ENCODE results near the gene STEAP3. TPM values are rescaled to one million over a fixed set of nuclear protein-coding genes. Genes with fewer than 3 reads are reported as not detected.

The STEAP3 gene
- total RNA-seq, 4 donors from 2014 or later, result 2.5 to 5.9 (median 5.2) TPM

GRCh38 chr2:119180892-119181291 lies 42.7 kb upstream of the STEAP3 start:
- H3K27ac ChIP-seq (replicated peaks in 1 of 4), result no peak overlapping the region
- no peaks in the 10 kb centered on the region for H3K36me3 ChIP-seq
- DNase-seq (ENCODE audit: extremely low spot score), result no peak
- TF ChIP-seq EP300 (IDR thresholded peaks at IDR 0.05) (no peak), POLR2A (IDR thresholded peaks at IDR 0.05; ENCODE audit: low read depth) (no peak), POLR2AphosphoS5 (IDR thresholded peaks at IDR 0.05) (no peak)
- TF ChIP-seq, protein P1, sequence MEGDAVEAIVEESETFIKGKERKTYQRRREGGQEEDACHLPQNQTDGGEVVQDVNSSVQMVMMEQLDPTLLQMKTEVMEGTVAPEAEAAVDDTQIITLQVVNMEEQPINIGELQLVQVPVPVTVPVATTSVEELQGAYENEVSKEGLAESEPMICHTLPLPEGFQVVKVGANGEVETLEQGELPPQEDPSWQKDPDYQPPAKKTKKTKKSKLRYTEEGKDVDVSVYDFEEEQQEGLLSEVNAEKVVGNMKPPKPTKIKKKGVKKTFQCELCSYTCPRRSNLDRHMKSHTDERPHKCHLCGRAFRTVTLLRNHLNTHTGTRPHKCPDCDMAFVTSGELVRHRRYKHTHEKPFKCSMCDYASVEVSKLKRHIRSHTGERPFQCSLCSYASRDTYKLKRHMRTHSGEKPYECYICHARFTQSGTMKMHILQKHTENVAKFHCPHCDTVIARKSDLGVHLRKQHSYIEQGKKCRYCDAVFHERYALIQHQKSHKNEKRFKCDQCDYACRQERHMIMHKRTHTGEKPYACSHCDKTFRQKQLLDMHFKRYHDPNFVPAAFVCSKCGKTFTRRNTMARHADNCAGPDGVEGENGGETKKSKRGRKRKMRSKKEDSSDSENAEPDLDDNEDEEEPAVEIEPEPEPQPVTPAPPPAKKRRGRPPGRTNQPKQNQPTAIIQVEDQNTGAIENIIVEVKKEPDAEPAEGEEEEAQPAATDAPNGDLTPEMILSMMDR (IDR thresholded peaks at IDR 0.05), result no peak
- intact Hi-C loops (cut with DNase I), result no loop called here
- H3K4me1 ChIP-seq, result no peaks in the 10 kb centered on the region
- H3K4me3 ChIP-seq, result no peak overlapping the region
- no peaks in the 10 kb centered on the region for H3K9me3 ChIP-seq
- H3K27me3 ChIP-seq, result peaks cover 0 to 2% (median 0%) of the 10 kb centered on the region in 4 donors
- WGBS, result 80% methylated on average over 1 of the region's 5 CpGs

DNA sequence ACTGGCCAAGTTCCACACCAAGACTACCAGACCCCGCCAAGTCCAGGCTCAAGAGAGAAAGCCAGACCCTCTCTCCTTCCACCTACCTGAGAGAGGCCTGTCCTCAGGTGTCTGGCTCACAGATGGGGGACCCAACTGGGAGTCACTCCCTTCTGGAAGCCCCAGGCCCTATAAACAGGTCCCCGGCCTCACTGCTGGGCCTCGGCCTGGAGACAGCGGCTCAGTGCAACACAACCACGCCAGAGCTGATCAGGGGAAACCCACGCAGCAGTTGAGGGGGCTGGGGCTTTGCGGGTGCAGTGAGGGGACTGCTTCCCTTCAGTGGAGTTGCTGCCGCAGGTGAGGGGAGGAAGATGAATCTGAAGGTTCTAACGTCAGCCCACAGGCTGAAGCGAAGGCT lies 42.2 kb upstream of the STEAP3 start:
- Histone ChIP-seq H3K36me3 (no peaks in the 10 kb centered on the region), H3K27ac (replicated peaks in 1 of 4) (no peak overlapping the region), H3K9me3 (no peaks in the 10 kb centered on the region), H3K27me3 (peaks cover 0 to 5% (median 0%) of the 10 kb centered on the region in 4 donors), H3K4me3 (no peak overlapping the region), H3K4me1 (no peaks in the 10 kb centered on the region)
- DNase-seq (ENCODE audit: extremely low spot score), result no peak
- intact Hi-C loops (cut with DNase I), result no loop called here
- TF ChIP-seq, protein P1 (IDR thresholded peaks at IDR 0.05), result no peak
- no peak for TF ChIP-seq POLR2AphosphoS5 (IDR thresholded peaks at IDR 0.05)
- no peak for TF ChIP-seq POLR2A (IDR thresholded peaks at IDR 0.05; ENCODE audit: low read depth)
- no peak for TF ChIP-seq EP300 (IDR thresholded peaks at IDR 0.05)
- WGBS, result 89% methylated on average over 10 of the region's 10 CpGs

DNA sequence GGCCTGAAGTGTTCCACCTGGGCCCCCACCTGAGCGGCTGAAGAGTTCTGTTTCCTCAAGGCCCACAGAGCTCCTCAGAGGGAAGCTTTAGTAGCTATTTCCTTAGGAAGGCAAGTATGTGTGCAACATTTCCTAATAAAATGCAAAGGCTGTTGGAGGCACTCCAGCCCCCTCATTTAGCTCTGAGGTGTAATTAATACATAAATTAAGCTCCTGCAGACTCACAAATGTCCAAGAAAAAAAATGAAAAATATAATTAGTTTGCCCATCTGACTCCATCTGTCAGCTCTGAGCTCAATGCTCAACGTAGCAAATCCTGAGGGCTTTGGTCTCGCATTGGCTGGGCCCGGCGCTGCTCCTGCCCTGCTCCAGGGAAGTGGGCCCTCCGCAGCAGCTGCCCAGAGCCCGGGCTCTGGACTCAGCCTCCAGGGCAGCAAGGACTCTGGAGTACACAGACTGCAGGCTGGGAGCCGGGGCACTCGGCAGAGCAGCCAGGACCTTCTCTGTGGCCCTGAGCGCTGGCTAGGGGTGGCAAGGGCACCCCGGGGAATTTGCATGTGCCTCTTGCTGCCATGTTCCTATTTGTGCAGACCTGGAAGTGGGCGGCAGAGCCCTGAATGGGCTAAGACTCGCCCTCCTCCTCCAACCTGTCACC lies 41.7 kb upstream of the STEAP3 start:
- Histone ChIP-seq H3K27ac (replicated peaks in 1 of 4) (no peak overlapping the region), H3K4me3 (no peak overlapping the region), H3K9me3 (no peaks in the 10 kb centered on the region), H3K27me3 (peaks cover 0 to 5% (median 0%) of the 10 kb centered on the region in 4 donors), H3K4me1 (no peaks in the 10 kb centered on the region), H3K36me3 (no peaks in the 10 kb centered on the region)
- intact Hi-C loops (cut with DNase I), result no loop called here
- no peak for DNase-seq (ENCODE audit: extremely low spot score)
- WGBS, result 89% methylated on average over 9 of the region's 13 CpGs
- TF ChIP-seq EP300 (IDR thresholded peaks at IDR 0.05) (no peak), POLR2AphosphoS5 (IDR thresholded peaks at IDR 0.05) (no peak), POLR2A (IDR thresholded peaks at IDR 0.05; ENCODE audit: low read depth) (no peak)
- TF ChIP-seq, protein P1 (IDR thresholded peaks at IDR 0.05), result no peak

DNA sequence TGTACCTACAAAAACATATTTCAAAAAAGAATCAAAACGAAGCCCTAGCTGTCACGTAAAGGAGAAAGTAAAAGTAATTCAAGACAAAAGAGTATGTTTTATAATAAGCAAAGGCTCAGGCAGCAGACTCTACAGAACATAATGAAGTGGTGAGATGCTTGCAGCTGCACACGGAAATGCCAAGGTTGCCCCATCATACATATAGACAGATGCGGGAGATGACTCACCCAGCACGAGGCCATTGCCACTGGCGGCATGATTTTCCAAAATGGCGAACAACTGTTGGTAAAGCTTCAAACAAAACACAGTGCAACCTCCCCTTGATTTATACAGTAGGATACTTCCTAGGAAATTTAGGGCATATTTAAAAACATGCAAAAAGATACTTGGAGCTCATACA lies 39.1 kb upstream of the STEAP3 start:
- no peaks in the 10 kb centered on the region for H3K36me3 ChIP-seq
- intact Hi-C loops (cut with DNase I), result no loop called here
- TF ChIP-seq EP300 (IDR thresholded peaks at IDR 0.05) (no peak), POLR2A (IDR thresholded peaks at IDR 0.05; ENCODE audit: low read depth) (no peak), POLR2AphosphoS5 (IDR thresholded peaks at IDR 0.05) (no peak)
- TF ChIP-seq, protein P1 (IDR thresholded peaks at IDR 0.05), result no peak
- 89% methylated on average over 7 of the region's 7 CpGs for WGBS
- H3K27ac ChIP-seq (replicated peaks in 1 of 4), result no peak overlapping the region
- peaks cover 0 to 10% (median 0%) of the 10 kb centered on the region in 4 donors for H3K27me3 ChIP-seq
- no peak overlapping the region for H3K4me3 ChIP-seq
- no peak for DNase-seq (ENCODE audit: extremely low spot score)
- no peaks in the 10 kb centered on the region for H3K4me1 ChIP-seq
- no peaks in the 10 kb centered on the region for H3K9me3 ChIP-seq

Measured in esophagus muscularis mucosa (tissue), 4 donors.